IMR-90 (cell line): ENCODE results near the gene CHRNB4. TPM values are rescaled to one million over a fixed set of nuclear protein-coding genes. Genes with fewer than 3 reads are reported as not detected.

Experiments
- ATAC-seq: fragments of 200-7000 bp; cut with Tn5 transposase; 2 replicates; pipeline ENCODE4 v1.9.1; 2020; ENCODE audit warnings: low read depth, mild to moderate bottlenecking, moderate library complexity
- BruUV-seq: library from RNA; stranded (reverse); fragments of 400-500 nt; replicated peaks from 2 replicates; lab custom pipeline; 2021; lab: Mats Ljungman, UMichigan
- CTCF ChIA-PET: fragments of 300-600 bp; formaldehyde crosslinking; extraction: SDS; loops from one replicate; lab custom pipeline; 2021; ENCODE audit warnings: antibody characterized with exemption; lab: Yijun Ruan, JAX
- POLR2A ChIA-PET: fragments of 300-600 bp; sonication (Branson Sonifier 250); formaldehyde crosslinking; loops from one replicate; lab custom pipeline; 2022; ENCODE audit warnings: antibody characterized with exemption; ENCODE audit not compliant: unreplicated experiment; lab: Charles Lee
- DNase-seq: peaks from one replicate; pipeline ENCODE4 v3.0.0; 2013
- H2AFZ ChIP-seq: replicated peaks from 2 replicates; pipeline ENCODE3; 2013; ENCODE audit warnings: low read length, mild to moderate bottlenecking; ENCODE audit not compliant: poor library complexity
- H2AK5ac ChIP-seq: 2 replicates; pipeline ENCODE4 v1.6.1; 2013; ENCODE audit warnings: low read depth, low read length, inconsistent platforms
- H2AK9ac ChIP-seq: replicated peaks from 2 replicates; pipeline ENCODE3; 2013; ENCODE audit warnings: mild to moderate bottlenecking, low read depth, low read length, moderate library complexity; ENCODE audit not compliant: poor library complexity
- H2BK120ac ChIP-seq: 2 replicates; pipeline ENCODE4 v1.6.1; 2013; ENCODE audit warnings: low read depth, low read length, inconsistent platforms
- H2BK15ac ChIP-seq: 3 replicates; pipeline ENCODE4 v1.6.1; 2013; ENCODE audit warnings: low read depth, low read length, inconsistent platforms
- H2BK20ac ChIP-seq: 2 replicates; pipeline ENCODE4 v1.6.1; 2013; ENCODE audit warnings: low read depth, mild to moderate bottlenecking, inconsistent platforms, low read length, moderate library complexity
- H2BK5ac ChIP-seq: 2 replicates; pipeline ENCODE4 v1.6.1; 2013; ENCODE audit warnings: mild to moderate bottlenecking, low read depth, low read length, inconsistent platforms; ENCODE audit not compliant: poor library complexity, severe bottlenecking
- H3K14ac ChIP-seq: replicated peaks from 2 replicates; pipeline ENCODE4 v1.6.1; 2013; ENCODE audit warnings: low read depth, low read length, inconsistent platforms
- H3K18ac ChIP-seq: 2 replicates; pipeline ENCODE4 v1.6.1; 2013; ENCODE audit warnings: low read depth, low read length, control low read depth
- H3K23ac ChIP-seq: 2 replicates; pipeline ENCODE4 v1.6.1; 2013; ENCODE audit warnings: low read depth, low read length, inconsistent platforms
- H3K27ac ChIP-seq: 2 replicates; pipeline ENCODE4 v1.5.1; 2013; ENCODE audit warnings: mild to moderate bottlenecking, control low read depth, low read length; ENCODE audit not compliant: insufficient read depth
- H3K27me3 ChIP-seq: 2 replicates; pipeline ENCODE4 v1.6.1; 2013; ENCODE audit warnings: low read length; ENCODE audit not compliant: control insufficient read depth, insufficient read depth
- H3K36me3 ChIP-seq: 2 replicates; pipeline ENCODE4 v1.6.1; 2013; ENCODE audit warnings: low read length, mixed read lengths; ENCODE audit not compliant: control insufficient read depth, insufficient read depth
- H3K4ac ChIP-seq: 2 replicates; pipeline ENCODE4 v1.6.1; 2013; ENCODE audit warnings: low read depth, low read length, inconsistent platforms
- H3K4me1 ChIP-seq: 2 replicates; pipeline ENCODE4 v1.6.1; 2013; ENCODE audit warnings: low read length, mixed read lengths; ENCODE audit not compliant: control insufficient read depth, insufficient read depth
- H3K4me2 ChIP-seq: 2 replicates; pipeline ENCODE4 v1.6.1; 2013; ENCODE audit warnings: low read depth, mild to moderate bottlenecking, control low read depth, low read length, moderate library complexity
- H3K4me3 ChIP-seq: 2 replicates; pipeline ENCODE4 v1.5.1; 2013; ENCODE audit warnings: low read depth, mild to moderate bottlenecking, control low read depth, low read length, moderate library complexity; ENCODE audit not compliant: insufficient read depth
- H3K56ac ChIP-seq: 2 replicates; pipeline ENCODE4 v1.6.1; 2013; ENCODE audit warnings: low read length, inconsistent platforms; ENCODE audit not compliant: insufficient read depth; ENCODE audit errors: extremely low read depth
- H3K79me1 ChIP-seq, 2 experiments: 2 replicates each; pipeline ENCODE4 v1.6.1; 2013; ENCODE audit warnings: low read length in 2 of 2, inconsistent platforms in 1 of 2, low read depth in 1 of 2
- H3K9ac ChIP-seq: 2 replicates; pipeline ENCODE4 v1.6.1; 2013; ENCODE audit warnings: low read depth, low read length, control low read depth
- H3K9me1 ChIP-seq: 2 replicates; pipeline ENCODE4 v1.6.1; 2013; ENCODE audit warnings: low read length, inconsistent platforms; ENCODE audit not compliant: insufficient read depth
- H3K9me3 ChIP-seq: 2 replicates; pipeline ENCODE4 v1.6.1; 2013; ENCODE audit warnings: low read length; ENCODE audit not compliant: control insufficient read depth, insufficient read depth
- H4K20me1 ChIP-seq: 2 replicates; pipeline ENCODE4 v1.6.1; 2013; ENCODE audit warnings: low read length, inconsistent platforms; ENCODE audit not compliant: insufficient read depth
- H4K5ac ChIP-seq: 2 replicates; pipeline ENCODE4 v1.6.1; 2013; ENCODE audit warnings: mild to moderate bottlenecking, low read depth, low read length, control low read depth
- H4K8ac ChIP-seq, 2 experiments: 2 replicates each; pipeline ENCODE4 v1.6.1; 2013; ENCODE audit warnings: low read depth in 2 of 2, low read length in 2 of 2, control low read depth in 1 of 2, inconsistent platforms in 1 of 2
- H4K91ac ChIP-seq: 2 replicates; pipeline ENCODE4 v1.6.1; 2013; ENCODE audit warnings: low read depth, low read length, inconsistent platforms; ENCODE audit not compliant: insufficient read depth
- CEBPB ChIP-seq: IDR thresholded peaks from 2 replicates; pipeline ENCODE4 v1.6.1; 2012; ENCODE audit warnings: low read depth, low read length, improper control_type of control experiment
- FOS ChIP-seq: fragments of 150-350 bp; IDR thresholded peaks from 2 replicates; pipeline ENCODE4 v1.6.1; 2016; ENCODE audit warnings: low read depth, low read length
- MAZ ChIP-seq: IDR thresholded peaks from 2 replicates; pipeline ENCODE4 v1.6.1; 2012; ENCODE audit warnings: low read depth, mild to moderate bottlenecking, low read length, improper control_type of control experiment, moderate library complexity, borderline replicate concordance
- MXI1 ChIP-seq: IDR thresholded peaks from 2 replicates; pipeline ENCODE4 v1.6.1; 2012; ENCODE audit warnings: low read depth, mild to moderate bottlenecking, low read length, moderate library complexity, borderline replicate concordance
- RCOR1 ChIP-seq: IDR thresholded peaks from 2 replicates; pipeline ENCODE4 v1.6.1; 2012; ENCODE audit warnings: mild to moderate bottlenecking, low read length, improper control_type of control experiment; ENCODE audit not compliant: insufficient replicate concordance
- WGBS, 2 experiments: methylation state at CpG; one replicate each; pipeline versions ENCODE4 v1.1.5 to v1.1.7; 2013; ENCODE audit warnings: missing lambda C conversion rate in 2 of 2; ENCODE audit not compliant: insufficient read length in 1 of 2; ENCODE audit errors: extremely low coverage in 2 of 2; 5-methylcytosine and 5-hydroxymethylcytosine counted together
- dilution Hi-C: fragments of 300-500 bp; cut with HindIII; formaldehyde crosslinking; loops from one replicate; pipeline ENCODE4 v1.14.3; 2018; ENCODE audit warnings: low sequenced_read_pairs; ENCODE audit not compliant: unreplicated experiment
- in situ Hi-C: fragments of 300-500 bp; cut with MboI; formaldehyde crosslinking; loops from 3 replicates; pipeline ENCODE4 v1.14.3; 2019; ENCODE audit warnings: low sequenced_read_pairs, inconsistent platforms, mixed read lengths
- intact Hi-C: fragments of 100-400 bp; cut with micrococcal nuclease; formaldehyde crosslinking; loops from 2 replicates; pipeline ENCODE4 v1.10.0; 2022
- polyA plus RNA-seq, 3 experiments: library from polyadenylated mRNA; depleted of rRNA; stranded (reverse); fragments of >200 nt; gene quantifications; 2 replicates each; pipeline ENCODE4 v1.2.3, GENCODE V29; 2012; ENCODE audit warnings: low replicate concordance in 1 of 3
- total RNA-seq: library from RNA; depleted of rRNA; stranded (reverse); fragments of >200 nt; gene quantifications from 2 replicates; pipeline ENCODE4 v1.2.3, GENCODE V29; 2012
- TF ChIP-seq, protein P1 (sequence below): fragments of 150-350 bp; IDR thresholded peaks from 2 replicates; pipeline ENCODE4 v1.6.1; 2016; ENCODE audit warnings: low read depth, mild to moderate bottlenecking, low read length, moderate library complexity, borderline replicate concordance

CHRNB4 gene
- total and polyA plus RNA-seq, 2 of the 4 experiments (the other 2 are of a cell fraction): not detected

DNA sequence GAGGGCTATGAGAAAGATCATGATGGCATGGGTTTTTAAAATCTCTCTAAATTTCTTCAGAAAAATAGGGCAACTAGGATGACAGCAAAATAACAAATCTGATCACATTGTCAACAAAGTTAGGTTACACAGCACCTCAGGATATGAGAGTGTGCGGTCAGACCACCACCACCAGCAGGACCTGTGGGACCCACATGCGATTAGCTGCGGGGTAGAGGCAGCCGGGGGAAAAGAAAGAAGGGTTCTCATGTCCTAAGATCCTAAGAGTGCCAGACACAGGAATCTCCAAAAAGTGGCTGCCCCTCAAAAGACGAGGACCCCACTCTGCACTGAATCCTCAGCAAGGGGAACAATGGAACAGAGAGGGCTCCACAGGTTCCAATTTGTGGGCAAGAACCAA is 35.8 kb downstream of the CHRNB4 start:
- H3K9ac ChIP-seq: no peak overlapping the region
- no peak overlapping the region for H4K8ac ChIP-seq
- no peak overlapping the region for H3K56ac ChIP-seq
- H4K20me1 ChIP-seq: no peaks in the 10 kb centered on the region
- H3K36me3 ChIP-seq: no peaks in the 10 kb centered on the region
- H3K4me3 ChIP-seq: no peak overlapping the region
- ATAC-seq (no peak), DNase-seq (no peak)
- H2AK5ac ChIP-seq: no peak overlapping the region
- H3K23ac ChIP-seq: no peak overlapping the region
- H3K9me1 ChIP-seq: no peaks in the 10 kb centered on the region
- no peak overlapping the region for H4K5ac ChIP-seq
- no peak overlapping the region for H2BK120ac ChIP-seq
- intact Hi-C loops: no loop called here
- H3K79me1 ChIP-seq: no peaks in the 10 kb centered on the region
- no peaks in the 10 kb centered on the region for H3K4me1 ChIP-seq
- CTCF ChIA-PET: no interaction called here
- POLR2A ChIA-PET: no interaction called here
- no peak overlapping the region for H3K18ac ChIP-seq
- H2BK15ac ChIP-seq: no peak overlapping the region
- H3K9me3 ChIP-seq: no peaks in the 10 kb centered on the region
- H3K14ac ChIP-seq: no peak overlapping the region
- H2BK5ac ChIP-seq: no peak overlapping the region
- H2BK20ac ChIP-seq: no peak overlapping the region
- H3K4me2 ChIP-seq: no peak overlapping the region
- TF ChIP-seq MXI1 (no peak), MAZ (no peak), RCOR1 (no peak), CEBPB (no peak), FOS (no peak)
- TF ChIP-seq, protein P1, sequence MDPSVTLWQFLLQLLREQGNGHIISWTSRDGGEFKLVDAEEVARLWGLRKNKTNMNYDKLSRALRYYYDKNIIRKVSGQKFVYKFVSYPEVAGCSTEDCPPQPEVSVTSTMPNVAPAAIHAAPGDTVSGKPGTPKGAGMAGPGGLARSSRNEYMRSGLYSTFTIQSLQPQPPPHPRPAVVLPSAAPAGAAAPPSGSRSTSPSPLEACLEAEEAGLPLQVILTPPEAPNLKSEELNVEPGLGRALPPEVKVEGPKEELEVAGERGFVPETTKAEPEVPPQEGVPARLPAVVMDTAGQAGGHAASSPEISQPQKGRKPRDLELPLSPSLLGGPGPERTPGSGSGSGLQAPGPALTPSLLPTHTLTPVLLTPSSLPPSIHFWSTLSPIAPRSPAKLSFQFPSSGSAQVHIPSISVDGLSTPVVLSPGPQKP: no peak
- H2AK9ac ChIP-seq: no peak overlapping the region
- in situ Hi-C loops: no loop called here
- peaks cover 4% of the 10 kb centered on the region; the same call in 1 of the 2 replicates for H3K27me3 ChIP-seq
- H2AFZ ChIP-seq: no peak overlapping the region
- no TSS peak for BruUV-seq
- H4K91ac ChIP-seq: no peak overlapping the region
- dilution Hi-C loops: no loop called here
- no peak overlapping the region for H3K4ac ChIP-seq
- no CpG with 5 or more reads among the region's 5 CpGs for WGBS, 2 experiments
- no peak overlapping the region for H3K27ac ChIP-seq
